A673 (cell line): ENCODE measurements around the gene CLTA.

Source experiments
- EZH2 ChIP-seq: fragments of 200-600 bp; sonication (generic); IDR thresholded peaks from 2 replicates; pipeline ENCODE4 v1.6.1; 2017; ENCODE audit warnings: borderline replicate concordance, low read depth, mild to moderate bottlenecking, mixed read lengths, antibody characterized with exemption, low read length; ENCODE audit not compliant: poor library complexity, severe bottlenecking
- TF ChIP-seq, protein P1 (sequence below): fragments of 300-800, 200-600 bp; sonication (generic); conservative IDR thresholded peaks from 2 replicates; pipeline ENCODE4 v1.5.1; 2017; ENCODE audit warnings: low read depth, mild to moderate bottlenecking, antibody characterized with exemption, low read length, moderate library complexity, mixed read lengths

DNA sequence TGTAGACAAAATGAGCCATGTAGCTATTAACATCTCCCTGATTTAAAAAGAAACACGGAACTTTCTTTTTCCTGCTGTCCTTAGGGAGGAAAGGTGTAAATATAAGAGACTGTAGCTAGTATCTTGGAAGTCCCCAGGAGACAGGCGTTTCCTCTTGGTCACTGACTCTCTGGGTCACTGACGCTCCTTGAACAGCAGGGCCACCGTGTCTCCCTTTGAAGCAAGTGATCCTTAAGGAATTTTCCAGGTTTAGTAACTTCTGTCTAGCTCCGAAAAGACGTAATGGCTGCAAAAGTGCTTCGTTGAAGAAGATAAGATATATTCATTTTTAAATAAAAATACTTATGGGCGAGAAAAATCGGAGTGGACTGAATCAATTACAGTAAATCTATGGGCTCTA is 745 bp upstream of the CLTA start:
- TF ChIP-seq, protein P1, sequence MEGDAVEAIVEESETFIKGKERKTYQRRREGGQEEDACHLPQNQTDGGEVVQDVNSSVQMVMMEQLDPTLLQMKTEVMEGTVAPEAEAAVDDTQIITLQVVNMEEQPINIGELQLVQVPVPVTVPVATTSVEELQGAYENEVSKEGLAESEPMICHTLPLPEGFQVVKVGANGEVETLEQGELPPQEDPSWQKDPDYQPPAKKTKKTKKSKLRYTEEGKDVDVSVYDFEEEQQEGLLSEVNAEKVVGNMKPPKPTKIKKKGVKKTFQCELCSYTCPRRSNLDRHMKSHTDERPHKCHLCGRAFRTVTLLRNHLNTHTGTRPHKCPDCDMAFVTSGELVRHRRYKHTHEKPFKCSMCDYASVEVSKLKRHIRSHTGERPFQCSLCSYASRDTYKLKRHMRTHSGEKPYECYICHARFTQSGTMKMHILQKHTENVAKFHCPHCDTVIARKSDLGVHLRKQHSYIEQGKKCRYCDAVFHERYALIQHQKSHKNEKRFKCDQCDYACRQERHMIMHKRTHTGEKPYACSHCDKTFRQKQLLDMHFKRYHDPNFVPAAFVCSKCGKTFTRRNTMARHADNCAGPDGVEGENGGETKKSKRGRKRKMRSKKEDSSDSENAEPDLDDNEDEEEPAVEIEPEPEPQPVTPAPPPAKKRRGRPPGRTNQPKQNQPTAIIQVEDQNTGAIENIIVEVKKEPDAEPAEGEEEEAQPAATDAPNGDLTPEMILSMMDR: no peak
- TF ChIP-seq EZH2: no peak
